Loucy (cell line): ENCODE results near the gene PRRX2.

Source experiments
- H2AFZ ChIP-seq: fragments of 200-600 bp; sonication (generic); 2 replicates; pipeline ENCODE4 v1.6.0; 2016; ENCODE audit warnings: antibody characterized with exemption, mild to moderate bottlenecking, low read length, moderate library complexity
- H3F3A ChIP-seq: fragments of 200-600 bp; 2 replicates; pipeline ENCODE4 v1.6.0; 2016; ENCODE audit warnings: antibody characterized with exemption, low read depth, mild to moderate bottlenecking
- H3K27me3 ChIP-seq: fragments of 200-600 bp; sonication (generic); 2 replicates; pipeline ENCODE4 v1.6.1; 2014; ENCODE audit warnings: low read length, mild to moderate bottlenecking; ENCODE audit not compliant: insufficient read depth, poor library complexity, severe bottlenecking
- H3K36me3 ChIP-seq: fragments of 200-600 bp; sonication (generic); 2 replicates; pipeline ENCODE4 v1.6.1; 2016; ENCODE audit warnings: low read length; ENCODE audit not compliant: insufficient read depth
- H3K4me1 ChIP-seq: fragments of 200-600 bp; sonication (generic); 2 replicates; pipeline ENCODE4 v1.5.1; 2014; ENCODE audit warnings: low read length, mild to moderate bottlenecking; ENCODE audit not compliant: insufficient read depth, poor library complexity, severe bottlenecking
- H3K4me2 ChIP-seq: fragments of 200-600 bp; sonication (generic); 2 replicates; pipeline ENCODE4 v1.6.0; 2014; ENCODE audit warnings: antibody characterized with exemption, low read length, low read depth, mild to moderate bottlenecking; ENCODE audit not compliant: poor library complexity, severe bottlenecking
- H3K4me3 ChIP-seq: fragments of 200-600 bp; sonication (generic); 2 replicates; pipeline ENCODE4 v1.5.1; 2014; ENCODE audit warnings: low read length, mild to moderate bottlenecking, mixed read lengths; ENCODE audit not compliant: poor library complexity, severe bottlenecking
- H3K79me2 ChIP-seq: fragments of 200-600 bp; sonication (generic); 2 replicates; pipeline ENCODE4 v1.6.1; 2014; ENCODE audit warnings: low read length; ENCODE audit not compliant: insufficient read depth
- H3K9ac ChIP-seq: fragments of 200-600 bp; sonication (generic); 2 replicates; pipeline ENCODE4 v1.6.0; 2014; ENCODE audit warnings: mild to moderate bottlenecking, low read depth, low read length, moderate library complexity; ENCODE audit not compliant: poor library complexity, severe bottlenecking
- H3K9me2 ChIP-seq: fragments of 200-600 bp; sonication (generic); replicated peaks from 2 replicates; pipeline ENCODE4 v1.6.1; 2016; ENCODE audit warnings: low read depth, low read length, mixed read lengths
- H3K9me3 ChIP-seq: fragments of 200-600 bp; sonication (generic); 2 replicates; pipeline ENCODE4 v1.6.1; 2014; ENCODE audit warnings: mild to moderate bottlenecking, antibody characterized with exemption, low read length, low read depth; ENCODE audit not compliant: insufficient read depth
- H4K20me1 ChIP-seq: fragments of 200-600 bp; sonication (generic); 2 replicates; pipeline ENCODE4 v1.6.0; 2014; ENCODE audit warnings: antibody characterized with exemption, low read length, mild to moderate bottlenecking; ENCODE audit not compliant: insufficient read depth, poor library complexity, severe bottlenecking
- CTCF ChIP-seq: fragments of 200-600 bp; sonication (generic); conservative IDR thresholded peaks from 2 replicates; pipeline ENCODE4 v1.5.1; 2014; ENCODE audit warnings: mild to moderate bottlenecking, antibody characterized with exemption, low read length
- EZH2phosphoT487 ChIP-seq: fragments of 200-600 bp; IDR thresholded peaks from 2 replicates; pipeline ENCODE4 v1.6.1; 2018; ENCODE audit warnings: antibody characterized with exemption, mild to moderate bottlenecking, moderate library complexity, borderline replicate concordance

PRRX2 gene

GRCh38 chr9:129685220-129685932, 19.9 kb downstream of the PRRX2 start:
- Histone ChIP-seq H3K4me3 (no peak overlapping the region), H3F3A (no peaks in the 10 kb centered on the region), H3K9me3 (no peaks in the 10 kb centered on the region), H3K27me3 (no peaks in the 10 kb centered on the region), H2AFZ (no peak overlapping the region), H3K36me3 (no peaks in the 10 kb centered on the region), H3K4me2 (no peak overlapping the region), H3K9ac (no peak overlapping the region), H3K9me2 (no peaks in the 10 kb centered on the region), H3K79me2 (no peaks in the 10 kb centered on the region), H3K4me1 (no peaks in the 10 kb centered on the region), H4K20me1 (no peaks in the 10 kb centered on the region)
- TF ChIP-seq CTCF = no peak
- TF ChIP-seq EZH2phosphoT487 = no peak

- TF ChIP-seq EZH2phosphoT487 (no peak), CTCF (no peak)
- H3K4me2 ChIP-seq = no peak overlapping the region
- H3K9me2 ChIP-seq = no peaks in the 10 kb centered on the region
- no peaks in the 10 kb centered on the region for H3K79me2 ChIP-seq
- H2AFZ ChIP-seq = no peak overlapping the region
- H3K9ac ChIP-seq = no peak overlapping the region
- no peaks in the 10 kb centered on the region for H3K36me3 ChIP-seq
- no peaks in the 10 kb centered on the region for H3K9me3 ChIP-seq
- H4K20me1 ChIP-seq = no peaks in the 10 kb centered on the region
- H3K4me3 ChIP-seq = no peak overlapping the region
- H3F3A ChIP-seq = no peaks in the 10 kb centered on the region
- no peaks in the 10 kb centered on the region for H3K4me1 ChIP-seq
- no peaks in the 10 kb centered on the region for H3K27me3 ChIP-seq
Observed at GRCh38 chr9:129685933-129686259, 20.4 kb downstream of the PRRX2 start.

GRCh38 chr9:129686736-129687135, 21.3 kb downstream of the PRRX2 start:
- Histone ChIP-seq H3K4me3 (no peak overlapping the region), H3K9me2 (no peaks in the 10 kb centered on the region), H3K79me2 (no peaks in the 10 kb centered on the region), H4K20me1 (no peaks in the 10 kb centered on the region), H3K36me3 (no peaks in the 10 kb centered on the region), H3K9me3 (no peaks in the 10 kb centered on the region), H3K4me1 (no peaks in the 10 kb centered on the region), H3K4me2 (no peak overlapping the region), H3F3A (no peaks in the 10 kb centered on the region), H2AFZ (no peak overlapping the region), H3K27me3 (no peaks in the 10 kb centered on the region), H3K9ac (no peak overlapping the region)
- TF ChIP-seq CTCF (no peak), EZH2phosphoT487 (no peak)
